Peyer's patch (tissue), 4 donors: ENCODE data around the gene LTO1. TPM values are rescaled to one million over a fixed set of nuclear protein-coding genes. Genes with fewer than 3 reads are reported as not detected.
"Not testable (repeated sequence)": the region's sequence is repeated elsewhere in the genome, so short reads cannot be mapped to it uniquely, and the experiment has no call there.

Source experiments
- DNase-seq, 3 donors: peaks; one replicate each; pipeline ENCODE4 v3.0.0-alpha.2; 2017 to 2019
- H3K27ac ChIP-seq, 4 donors: fragments of 200-600 bp; sonication (generic); one replicate each; pipeline ENCODE4 v1.5.1; 2016 to 2019
- H3K27me3 ChIP-seq, 2 donors: fragments of 200-600 bp; sonication (generic); one replicate each; pipeline ENCODE4 v1.5.1; 2019
- H3K36me3 ChIP-seq, 3 donors: fragments of 200-600 bp; sonication (generic); one replicate each; pipeline ENCODE4 v1.5.1; 2016 to 2019
- H3K4me1 ChIP-seq, 4 donors: fragments of 200-600 bp; sonication (generic); one replicate each; pipeline ENCODE4 v1.5.1; 2016 to 2019
- H3K4me3 ChIP-seq, 4 donors: fragments of 200-600 bp; sonication (generic); 1 replicate in 3 of 4; 2 replicates in 1 of 4; pipeline ENCODE4 v1.5.1; 2016 to 2019; ENCODE audit warnings: mild to moderate bottlenecking in 1 of 4
- H3K9me3 ChIP-seq, 4 donors: fragments of 200-600 bp; sonication (generic); one replicate each; pipeline ENCODE4 v1.5.1; 2016 to 2019; ENCODE audit warnings: mild to moderate bottlenecking in 1 of 4
- CTCF ChIP-seq, 6 experiments: fragments of 450-650 bp in 4 of 6; fragments of 200-600 bp in 2 of 6; sonication (generic) in 1 of 6; IDR thresholded peaks; one replicate each; pipeline ENCODE4 v1.5.1; 2017 to 2019; ENCODE audit warnings: antibody characterized with exemption in 6 of 6, mild to moderate bottlenecking in 3 of 6, moderate library complexity in 1 of 6
- POLR2A ChIP-seq, 2 donors: fragments of 450-650 bp; IDR thresholded peaks; one replicate each; pipeline ENCODE4 v1.5.1; 2017; ENCODE audit warnings: antibody characterized with exemption in 2 of 2, mild to moderate bottlenecking in 2 of 2, moderate library complexity in 2 of 2
- total RNA-seq, 4 donors: library from RNA; depleted of rRNA; stranded (reverse); fragments of >200 nt; gene quantifications; one replicate each; pipeline ENCODE4 v1.1.0, GENCODE V29; 2016

Gene LTO1
- total RNA-seq, 4 donors from 2014 or later, result 22.1 to 50.3 (median 36.6) TPM

GRCh38 chr11:69694781-69695180 is 19.6 kb upstream of the LTO1 start:
- Histone ChIP-seq H3K27me3 (no peaks in the 10 kb centered on the region), H3K27ac (no peak overlapping the region), H3K4me1 (no peaks in the 10 kb centered on the region), H3K36me3 (no peaks in the 10 kb centered on the region), H3K4me3 (no peak overlapping the region), H3K9me3 (peaks cover 0 to 5% (median 0%) of the 10 kb centered on the region in 4 donors)
- TF ChIP-seq POLR2A (IDR thresholded peaks at IDR 0.05) (no peak), CTCF (IDR thresholded peaks at IDR 0.05) (no peak)
- no peak for DNase-seq

- no peak for DNase-seq
- Histone ChIP-seq H3K36me3 (no peaks in the 10 kb centered on the region), H3K4me1 (no peaks in the 10 kb centered on the region), H3K9me3 (peaks cover 0 to 5% (median 0%) of the 10 kb centered on the region in 4 donors), H3K27me3 (no peaks in the 10 kb centered on the region), H3K4me3 (no peak overlapping the region), H3K27ac (no peak overlapping the region)
- TF ChIP-seq POLR2A (IDR thresholded peaks at IDR 0.05) (no peak), CTCF (IDR thresholded peaks at IDR 0.05) (no peak)
Observed at GRCh38 chr11:69692422-69692821, 17.3 kb upstream of the LTO1 start.

- H3K9me3 ChIP-seq, result peaks cover 0 to 5% (median 0%) of the 10 kb centered on the region in 4 donors
- TF ChIP-seq CTCF (IDR thresholded peaks at IDR 0.05) (no peak), POLR2A (IDR thresholded peaks at IDR 0.05) (no peak)
- DNase-seq, result no peak
- H3K4me1 ChIP-seq, result no peaks in the 10 kb centered on the region
- no peak overlapping the region for H3K4me3 ChIP-seq
- no peaks in the 10 kb centered on the region for H3K36me3 ChIP-seq
- no peaks in the 10 kb centered on the region for H3K27me3 ChIP-seq
- H3K27ac ChIP-seq, result no peak overlapping the region
Observed at GRCh38 chr11:69691463-69691862, 16.3 kb upstream of the LTO1 start.

GRCh38 chr11:69689484-69690319 is 14.5 kb upstream of the LTO1 start:
- Histone ChIP-seq H3K27ac (no peak overlapping the region), H3K4me1 (peaks cover 0 to 4% (median 2%) of the 10 kb centered on the region in 4 donors), H3K9me3 (peaks cover 0 to 5% (median 0%) of the 10 kb centered on the region in 4 donors), H3K36me3 (no peaks in the 10 kb centered on the region), H3K27me3 (no peaks in the 10 kb centered on the region), H3K4me3 (no peak overlapping the region)
- DNase-seq, result no peak
- TF ChIP-seq POLR2A (IDR thresholded peaks at IDR 0.05), result no peak
- TF ChIP-seq CTCF (IDR thresholded peaks at IDR 0.05), result no peak

GRCh38 chr11:69687969-69688771 is 13.0 kb upstream of the LTO1 start:
- H3K36me3 ChIP-seq, H3K4me1 ChIP-seq, H3K27ac ChIP-seq, H3K9me3 ChIP-seq, H3K27me3 ChIP-seq, H3K4me3 ChIP-seq: not testable (repeated sequence)
- DNase-seq, result peak in 1 of 3 donors; percentile 73

GRCh38 chr11:69686856-69687255 is 11.7 kb upstream of the LTO1 start:
- no peak for DNase-seq
- TF ChIP-seq POLR2A (IDR thresholded peaks at IDR 0.05) (no peak), CTCF (IDR thresholded peaks at IDR 0.05) (no peak)

More at GRCh38 chr11:69686856-69687255, 11.7 kb upstream of the LTO1 start:
- H3K27me3 ChIP-seq, result no peaks in the 10 kb centered on the region
- peaks cover 0 to 5% (median 0%) of the 10 kb centered on the region in 4 donors for H3K9me3 ChIP-seq
- no peak overlapping the region for H3K27ac ChIP-seq
- H3K4me3 ChIP-seq, result no peak overlapping the region
- H3K36me3 ChIP-seq, result no peaks in the 10 kb centered on the region
- peaks cover 0 to 4% (median 2%) of the 10 kb centered on the region in 4 donors for H3K4me1 ChIP-seq
